ENCODE data around the gene S1PR2. TPM values are rescaled to one million over a fixed set of nuclear protein-coding genes. Genes with fewer than 3 reads are reported as not detected.

The S1PR2 gene
- total and polyA plus RNA-seq, 7 donors, result 1.2 to 13.0 (median 7.1) TPM

- Histone ChIP-seq H3K4me3 (no peak overlapping the region), H3K27me3 (no peaks in the 10 kb centered on the region), H3K4me1 (no peaks in the 10 kb centered on the region), H3K27ac (no peak overlapping the region), H3K36me3 (no peaks in the 10 kb centered on the region), H3K9me3 (no peaks in the 10 kb centered on the region)
- WGBS, 2 donors, result 65 to 68% methylated on average over 4 of the region's 4 CpGs
- intact Hi-C loops (cut with DNase I), result no loop called here
- no peak for DNase-seq
- TF ChIP-seq, protein P1, sequence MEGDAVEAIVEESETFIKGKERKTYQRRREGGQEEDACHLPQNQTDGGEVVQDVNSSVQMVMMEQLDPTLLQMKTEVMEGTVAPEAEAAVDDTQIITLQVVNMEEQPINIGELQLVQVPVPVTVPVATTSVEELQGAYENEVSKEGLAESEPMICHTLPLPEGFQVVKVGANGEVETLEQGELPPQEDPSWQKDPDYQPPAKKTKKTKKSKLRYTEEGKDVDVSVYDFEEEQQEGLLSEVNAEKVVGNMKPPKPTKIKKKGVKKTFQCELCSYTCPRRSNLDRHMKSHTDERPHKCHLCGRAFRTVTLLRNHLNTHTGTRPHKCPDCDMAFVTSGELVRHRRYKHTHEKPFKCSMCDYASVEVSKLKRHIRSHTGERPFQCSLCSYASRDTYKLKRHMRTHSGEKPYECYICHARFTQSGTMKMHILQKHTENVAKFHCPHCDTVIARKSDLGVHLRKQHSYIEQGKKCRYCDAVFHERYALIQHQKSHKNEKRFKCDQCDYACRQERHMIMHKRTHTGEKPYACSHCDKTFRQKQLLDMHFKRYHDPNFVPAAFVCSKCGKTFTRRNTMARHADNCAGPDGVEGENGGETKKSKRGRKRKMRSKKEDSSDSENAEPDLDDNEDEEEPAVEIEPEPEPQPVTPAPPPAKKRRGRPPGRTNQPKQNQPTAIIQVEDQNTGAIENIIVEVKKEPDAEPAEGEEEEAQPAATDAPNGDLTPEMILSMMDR (IDR thresholded peaks at IDR 0.05), result no peak
- no peak for TF ChIP-seq EP300 (IDR thresholded peaks at IDR 0.05)
- TF ChIP-seq POLR2AphosphoS5 (IDR thresholded peaks at IDR 0.05), result no peak
- TF ChIP-seq POLR2A (IDR thresholded peaks at IDR 0.05), result no peak
These were observed 21.8 kb downstream of the S1PR2 start for GRCh38 chr19:10209315-10209714.

- no peaks in the 10 kb centered on the region for H3K4me1 ChIP-seq
- no peaks in the 10 kb centered on the region for H3K36me3 ChIP-seq
- no peaks in the 10 kb centered on the region for H3K9me3 ChIP-seq
- H3K4me3 ChIP-seq, result no peak overlapping the region
- TF ChIP-seq, protein P1 (IDR thresholded peaks at IDR 0.05), result no peak
- TF ChIP-seq POLR2A (IDR thresholded peaks at IDR 0.05) (no peak), EP300 (IDR thresholded peaks at IDR 0.05) (no peak), POLR2AphosphoS5 (IDR thresholded peaks at IDR 0.05) (no peak)
- intact Hi-C loops (cut with DNase I), result no loop called here
- H3K27ac ChIP-seq, result no peak overlapping the region
- H3K27me3 ChIP-seq, result no peaks in the 10 kb centered on the region
- WGBS, 2 donors, result 93 to 100% methylated on average over 1 of the region's 1 CpG
- DNase-seq, result no peak
These were observed 24.1 kb downstream of the S1PR2 start for GRCh38 chr19:10207026-10207425.

- 90% methylated on average over 10 of the region's 10 CpGs for WGBS, 2 donors
- H3K9me3 ChIP-seq, result no peaks in the 10 kb centered on the region
- H3K36me3 ChIP-seq, result no peaks in the 10 kb centered on the region
- no peak overlapping the region for H3K4me3 ChIP-seq
- intact Hi-C loops (cut with DNase I), result no loop called here
- TF ChIP-seq, protein P1 (IDR thresholded peaks at IDR 0.05), result no peak
- no peak for TF ChIP-seq POLR2AphosphoS5 (IDR thresholded peaks at IDR 0.05)
- no peak for TF ChIP-seq POLR2A (IDR thresholded peaks at IDR 0.05)
- TF ChIP-seq EP300 (IDR thresholded peaks at IDR 0.05), result no peak
- DNase-seq, result no peak
- H3K27me3 ChIP-seq, result no peaks in the 10 kb centered on the region
- H3K4me1 ChIP-seq, result no peaks in the 10 kb centered on the region
- no peak overlapping the region for H3K27ac ChIP-seq
These were observed 24.8 kb downstream of the S1PR2 start for GRCh38 chr19:10206226-10206885.

DNA sequence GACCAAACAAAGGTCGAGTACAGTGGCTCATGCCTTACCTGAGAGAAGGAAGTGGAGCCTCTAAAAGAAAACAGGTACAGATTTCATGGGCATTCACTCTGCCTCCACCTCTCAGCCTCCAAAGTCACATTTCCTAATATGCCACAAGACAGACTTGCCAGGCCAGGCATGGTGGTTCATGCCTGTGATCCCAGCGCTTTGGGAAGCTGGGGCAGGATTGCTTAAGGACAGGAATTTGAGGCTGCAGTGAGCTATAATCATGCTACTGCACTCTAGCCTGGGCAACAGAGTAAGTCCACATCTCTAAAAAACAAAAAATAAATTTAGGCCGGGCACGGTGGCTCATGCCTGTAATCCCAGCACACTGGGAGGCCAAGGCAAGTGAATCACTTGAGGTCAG is 25.5 kb downstream of the S1PR2 start:
- Histone ChIP-seq H3K27ac (no peak overlapping the region), H3K4me3 (no peak overlapping the region), H3K27me3 (no peaks in the 10 kb centered on the region), H3K4me1 (no peaks in the 10 kb centered on the region), H3K9me3 (no peaks in the 10 kb centered on the region), H3K36me3 (no peaks in the 10 kb centered on the region)
- no peak for DNase-seq
- WGBS, 2 donors, result 83 to 88% methylated on average over 4 of the region's 4 CpGs
- intact Hi-C loops (cut with DNase I), result no loop called here
- TF ChIP-seq EP300 (IDR thresholded peaks at IDR 0.05), result no peak
- TF ChIP-seq POLR2AphosphoS5 (IDR thresholded peaks at IDR 0.05), result no peak
- TF ChIP-seq POLR2A (IDR thresholded peaks at IDR 0.05), result no peak
- TF ChIP-seq, protein P1 (IDR thresholded peaks at IDR 0.05), result no peak

GRCh38 chr19:10203686-10204085 is 27.4 kb downstream of the S1PR2 start:
- TF ChIP-seq, protein P1 (IDR thresholded peaks at IDR 0.05), result no peak
- no peak for TF ChIP-seq EP300 (IDR thresholded peaks at IDR 0.05)
- no peak for TF ChIP-seq POLR2AphosphoS5 (IDR thresholded peaks at IDR 0.05)
- TF ChIP-seq POLR2A (IDR thresholded peaks at IDR 0.05), result no peak
- H3K36me3 ChIP-seq, result no peaks in the 10 kb centered on the region
- 93 to 95% methylated on average over 3 of the region's 3 CpGs for WGBS, 2 donors
- no peak overlapping the region for H3K27ac ChIP-seq
- H3K27me3 ChIP-seq, result no peaks in the 10 kb centered on the region
- no peaks in the 10 kb centered on the region for H3K4me1 ChIP-seq
- DNase-seq, result no peak
- no peaks in the 10 kb centered on the region for H3K9me3 ChIP-seq
- no peak overlapping the region for H3K4me3 ChIP-seq
- intact Hi-C loops (cut with DNase I), result no loop called here
